Central memory CD8-positive, alpha-beta T cell (primary cell): ENCODE measurements around the gene PPTC7.
A peak's percentile ranks its signal among the peaks of the same experiment; 100 is the strongest.
"Not testable (repeated sequence)": the region's sequence is repeated elsewhere in the genome, so short reads cannot be mapped to it uniquely, and the experiment has no call there.

Source experiments
- ATAC-seq: fragments of 150-1000 bp; cut with Tn5 transposase; replicated peaks from 2 replicates; pipeline ENCODE4 v1.10.0; 2022; ENCODE audit warnings: mild to moderate bottlenecking, moderate FRiP score, moderate number of reproducible peaks; ENCODE audit not compliant: poor library complexity, severe bottlenecking; ENCODE audit errors: extremely low read depth
- DNase-seq, 2 donors: peaks; one replicate each; pipeline ENCODE4 v3.0.0; 2021; ENCODE audit warnings: low spot score in 2 of 2
- H3K27ac Mint-ChIP-seq: one replicate; pipeline ENCODE4 v1.8.0; 2022; ENCODE audit warnings: low read depth, mild to moderate bottlenecking, moderate library complexity, mixed read lengths
- H3K27me3 Mint-ChIP-seq: one replicate; pipeline ENCODE4 v1.8.0; 2022; ENCODE audit warnings: mixed read lengths
- H3K36me3 Mint-ChIP-seq: one replicate; pipeline ENCODE4 v1.8.0; 2022; ENCODE audit warnings: mild to moderate bottlenecking, moderate library complexity, mixed read lengths; ENCODE audit not compliant: insufficient read depth
- H3K4me1 Mint-ChIP-seq: one replicate; pipeline ENCODE4 v1.8.0; 2022; ENCODE audit warnings: mixed read lengths
- H3K4me3 Mint-ChIP-seq: one replicate; pipeline ENCODE4 v1.8.0; 2022; ENCODE audit warnings: mild to moderate bottlenecking, moderate library complexity, mixed read lengths
- H3K9me3 Mint-ChIP-seq: one replicate; pipeline ENCODE4 v1.8.0; 2022; ENCODE audit warnings: mixed read lengths

Gene PPTC7

GRCh38 chr12:110548678-110549077 is 34.4 kb downstream of the PPTC7 start:
- H3K36me3 Mint-ChIP-seq = peaks cover 31% of the 10 kb centered on the region
- H3K27me3 Mint-ChIP-seq = no peaks in the 10 kb centered on the region
- DNase-seq (no peak), ATAC-seq (no peak)
- H3K4me1 Mint-ChIP-seq = peaks cover 36% of the 10 kb centered on the region
- no peaks in the 10 kb centered on the region for H3K9me3 Mint-ChIP-seq
- no peak overlapping the region for H3K27ac Mint-ChIP-seq
- no peak overlapping the region for H3K4me3 Mint-ChIP-seq

- peaks cover 41% of the 10 kb centered on the region for H3K4me1 Mint-ChIP-seq
- H3K4me3 Mint-ChIP-seq = no peak overlapping the region
- no peaks in the 10 kb centered on the region for H3K9me3 Mint-ChIP-seq
- ATAC-seq (no peak), DNase-seq (no peak)
- H3K36me3 Mint-ChIP-seq = peaks cover 38% of the 10 kb centered on the region
- no peak overlapping the region for H3K27ac Mint-ChIP-seq
- H3K27me3 Mint-ChIP-seq = no peaks in the 10 kb centered on the region
Observed at GRCh38 chr12:110547090-110547489, 36.0 kb downstream of the PPTC7 start.

- Mint-ChIP-seq H3K36me3 (peaks cover 37% of the 10 kb centered on the region), H3K9me3 (no peaks in the 10 kb centered on the region), H3K4me1 (peaks cover 36% of the 10 kb centered on the region), H3K27ac (no peak overlapping the region), H3K4me3 (no peak overlapping the region), H3K27me3 (no peaks in the 10 kb centered on the region)
- DNase-seq (no peak), ATAC-seq (no peak)
Observed at GRCh38 chr12:110546339-110546738, 36.8 kb downstream of the PPTC7 start.

GRCh38 chr12:110545812-110546211 is 37.3 kb downstream of the PPTC7 start:
- DNase-seq = no peak
- Mint-ChIP-seq H3K36me3 (peaks cover 39% of the 10 kb centered on the region), H3K27ac (no peak overlapping the region), H3K4me3 (no peak overlapping the region), H3K27me3 (no peaks in the 10 kb centered on the region), H3K9me3 (no peaks in the 10 kb centered on the region), H3K4me1 (peaks cover 36% of the 10 kb centered on the region)
- ATAC-seq = no peak

GRCh38 chr12:110545259-110545658 is 37.9 kb downstream of the PPTC7 start:
- not testable (repeated sequence) for H3K27me3 Mint-ChIP-seq, H3K27ac Mint-ChIP-seq, DNase-seq, H3K9me3 Mint-ChIP-seq, H3K4me3 Mint-ChIP-seq, ATAC-seq
- H3K4me1 Mint-ChIP-seq = peaks cover 36% of the 10 kb centered on the region
- H3K36me3 Mint-ChIP-seq = peaks cover 45% of the 10 kb centered on the region

- no peaks in the 10 kb centered on the region for H3K27me3 Mint-ChIP-seq
- H3K9me3 Mint-ChIP-seq = no peaks in the 10 kb centered on the region
- peaks cover 52% of the 10 kb centered on the region for H3K36me3 Mint-ChIP-seq
- H3K4me3 Mint-ChIP-seq = no peak overlapping the region
- ATAC-seq = no peak
- no peak for DNase-seq
- H3K27ac Mint-ChIP-seq = no peak overlapping the region
- peaks cover 31% of the 10 kb centered on the region for H3K4me1 Mint-ChIP-seq
Observed at GRCh38 chr12:110543965-110544364, 39.2 kb downstream of the PPTC7 start.

- Mint-ChIP-seq H3K36me3 (peaks cover 55% of the 10 kb centered on the region), H3K27me3 (no peaks in the 10 kb centered on the region), H3K27ac (peak overlapping the region; percentile 23), H3K9me3 (no peaks in the 10 kb centered on the region), H3K4me1 (peaks cover 26% of the 10 kb centered on the region), H3K4me3 (no peak overlapping the region)
- no peak for ATAC-seq
- DNase-seq = no peak
Observed at GRCh38 chr12:110543252-110543959, 39.7 kb downstream of the PPTC7 start.

GRCh38 chr12:110540048-110540447 is 43.1 kb downstream of the PPTC7 start:
- peaks cover 67% of the 10 kb centered on the region for H3K36me3 Mint-ChIP-seq
- H3K27ac Mint-ChIP-seq = peak overlapping the region; percentile 8
- no peak overlapping the region for H3K4me3 Mint-ChIP-seq
- H3K27me3 Mint-ChIP-seq = no peaks in the 10 kb centered on the region
- peaks cover 11% of the 10 kb centered on the region for H3K4me1 Mint-ChIP-seq
- no peaks in the 10 kb centered on the region for H3K9me3 Mint-ChIP-seq
- no peak for DNase-seq
- ATAC-seq = no peak

GRCh38 chr12:110538869-110539622 is 44.1 kb downstream of the PPTC7 start:
- peaks cover 71% of the 10 kb centered on the region for H3K36me3 Mint-ChIP-seq

GRCh38 chr12:110537605-110538409 is 45.3 kb downstream of the PPTC7 start:
- Mint-ChIP-seq H3K36me3 (peaks cover 68% of the 10 kb centered on the region), H3K9me3 (no peaks in the 10 kb centered on the region), H3K27me3 (no peaks in the 10 kb centered on the region), H3K4me3 (no peak overlapping the region), H3K27ac (no peak overlapping the region), H3K4me1 (peaks cover 1% of the 10 kb centered on the region)
- ATAC-seq (no peak), DNase-seq (no peak)

More at GRCh38 chr12:110538869-110539622, 44.1 kb downstream of the PPTC7 start:
- ATAC-seq (no peak), DNase-seq (no peak)
- Mint-ChIP-seq H3K4me3 (no peak overlapping the region), H3K9me3 (no peaks in the 10 kb centered on the region), H3K4me1 (peaks cover 11% of the 10 kb centered on the region), H3K27me3 (no peaks in the 10 kb centered on the region), H3K27ac (no peak overlapping the region)

GRCh38 chr12:110536834-110537604 is 46.1 kb downstream of the PPTC7 start:
- Mint-ChIP-seq H3K27me3 (no peaks in the 10 kb centered on the region), H3K4me3 (no peak overlapping the region), H3K27ac (no peak overlapping the region), H3K36me3 (peaks cover 67% of the 10 kb centered on the region), H3K9me3 (no peaks in the 10 kb centered on the region), H3K4me1 (no peaks in the 10 kb centered on the region)
- ATAC-seq = no peak
- no peak for DNase-seq

- no peak overlapping the region for H3K4me3 Mint-ChIP-seq
- ATAC-seq = no peak
- no peak for DNase-seq
- no peaks in the 10 kb centered on the region for H3K9me3 Mint-ChIP-seq
- peaks cover 60% of the 10 kb centered on the region for H3K36me3 Mint-ChIP-seq
- H3K4me1 Mint-ChIP-seq = no peaks in the 10 kb centered on the region
- H3K27me3 Mint-ChIP-seq = no peaks in the 10 kb centered on the region
- no peak overlapping the region for H3K27ac Mint-ChIP-seq
Observed at GRCh38 chr12:110534811-110535210, 48.3 kb downstream of the PPTC7 start.
